ENCODE results near the gene LTO1. TPM values are rescaled to one million over a fixed set of nuclear protein-coding genes. Genes with fewer than 3 reads are reported as not detected.

LTO1 gene
- polyA plus RNA-seq, 1 donor (not counting 4 experiments of a cell fraction or from before 2014, with no cell fraction given), result 24.3 TPM

- dilution Hi-C loops (cut with MboI; ENCODE audit: extremely low pct_ligation_motif_present, low sequenced_read_pairs), result no loop called here
- Histone ChIP-seq H3K9me3 (ENCODE audit: control insufficient read depth, low read depth, low read length) (no peaks in the 10 kb centered on the region), H3K79me2 (ENCODE audit: control insufficient read depth, insufficient read depth, low read length) (no peaks in the 10 kb centered on the region), H3K27ac (ENCODE audit: control insufficient read depth, insufficient read depth, low read length) (no peak overlapping the region), H3K4me2 (ENCODE audit: control insufficient read depth, extremely low read depth, insufficient read depth, low read depth, low read length) (no peak overlapping the region), H3K4me3 (ENCODE audit: control insufficient read depth in 2 of 3, extremely low read depth in 1 of 3, insufficient read depth in 2 of 3, low read depth in 1 of 3, low read length in 3 of 3) (no peak overlapping the region), H3K4me1 (ENCODE audit: control insufficient read depth, extremely low read depth, insufficient read depth, low read length) (no peaks in the 10 kb centered on the region), H3K27me3 (ENCODE audit: control insufficient read depth, extremely low read depth, insufficient read depth, low read length) (no peaks in the 10 kb centered on the region), H4K20me1 (ENCODE audit: control insufficient read depth, extremely low read depth, insufficient read depth, low read length) (no peaks in the 10 kb centered on the region), H3K36me3 (ENCODE audit: control insufficient read depth in 2 of 2, extremely low read depth in 1 of 2, insufficient read depth in 2 of 2, low read length in 2 of 2) (peaks cover 2 to 8% of the 10 kb centered on the region in 2 experiments), H3K9me1 (ENCODE audit: control insufficient read depth, extremely low read depth, insufficient read depth, low read length) (no peaks in the 10 kb centered on the region), H2AFZ (ENCODE audit: control insufficient read depth, low read length) (no peak overlapping the region), H3K9ac (ENCODE audit: control insufficient read depth, extremely low read depth, insufficient read depth, low read length) (no peak overlapping the region)
- DNase-seq (ENCODE audit: low read depth, low spot score) (no peak), FAIRE-seq (no peak)
- TF ChIP-seq EZH2 (IDR thresholded peaks at IDR 0.05; ENCODE audit: low read length) (no peak), CTCF (optimal IDR thresholded peaks at IDR 0.05 in 1 of 3, IDR thresholded peaks at IDR 0.05 in 1 of 3, conservative IDR thresholded peaks at IDR 0.05 in 1 of 3; ENCODE audit: extremely low read depth in 1 of 3, insufficient read depth in 2 of 3, low read length in 3 of 3) (no peak)
Observed at GRCh38 chr11:69658626-69659450, 16.3 kb downstream of the LTO1 start.

DNA sequence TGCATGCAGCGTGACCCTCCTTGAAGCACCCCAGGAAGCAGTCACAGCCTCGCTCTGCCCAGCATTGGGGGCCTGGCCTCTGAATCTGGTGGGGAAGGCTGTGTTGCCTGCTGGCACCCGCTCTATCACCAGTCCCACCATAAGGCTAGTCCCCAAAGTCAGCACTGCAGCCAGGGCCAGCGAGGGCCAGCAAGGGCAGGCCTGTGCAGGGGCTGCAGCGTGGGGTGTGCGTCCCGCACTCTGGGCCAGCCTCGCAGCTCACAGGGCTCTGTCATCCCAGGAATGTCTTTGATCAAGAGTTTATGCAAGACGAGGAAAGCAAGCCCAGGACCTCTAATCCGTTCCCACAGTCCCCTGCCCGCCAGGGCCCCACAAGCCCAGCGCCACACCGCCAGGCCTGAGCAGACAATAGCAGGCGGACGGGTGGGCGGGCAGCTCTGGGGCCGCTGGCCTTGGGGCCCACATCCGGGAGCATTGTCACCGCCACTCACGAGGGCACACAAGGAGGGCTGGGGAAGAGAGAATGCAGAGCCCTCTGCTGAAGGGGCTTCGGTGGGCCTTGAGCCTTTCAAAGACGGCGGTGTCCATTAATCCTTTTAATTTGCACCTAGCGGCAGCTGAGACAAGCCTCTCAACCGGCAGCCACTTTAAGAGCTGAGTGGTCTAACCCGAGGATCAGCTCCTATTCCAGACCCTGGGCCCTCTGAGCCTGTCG, 17.1 kb downstream of the LTO1 start:
- FAIRE-seq (no peak), DNase-seq (ENCODE audit: low read depth, low spot score) (no peak)
- Histone ChIP-seq H3K9ac (ENCODE audit: control insufficient read depth, extremely low read depth, insufficient read depth, low read length) (no peak overlapping the region), H4K20me1 (ENCODE audit: control insufficient read depth, extremely low read depth, insufficient read depth, low read length) (no peaks in the 10 kb centered on the region), H3K9me1 (ENCODE audit: control insufficient read depth, extremely low read depth, insufficient read depth, low read length) (no peaks in the 10 kb centered on the region), H3K4me1 (ENCODE audit: control insufficient read depth, extremely low read depth, insufficient read depth, low read length) (no peaks in the 10 kb centered on the region), H3K4me3 (ENCODE audit: control insufficient read depth in 2 of 3, extremely low read depth in 1 of 3, insufficient read depth in 2 of 3, low read depth in 1 of 3, low read length in 3 of 3) (no peak overlapping the region), H3K9me3 (ENCODE audit: control insufficient read depth, low read depth, low read length) (no peaks in the 10 kb centered on the region), H3K36me3 (ENCODE audit: control insufficient read depth in 2 of 2, extremely low read depth in 1 of 2, insufficient read depth in 2 of 2, low read length in 2 of 2) (peaks cover 3 to 4% of the 10 kb centered on the region in 2 experiments), H3K27me3 (ENCODE audit: control insufficient read depth, extremely low read depth, insufficient read depth, low read length) (no peaks in the 10 kb centered on the region), H3K79me2 (ENCODE audit: control insufficient read depth, insufficient read depth, low read length) (no peaks in the 10 kb centered on the region), H2AFZ (ENCODE audit: control insufficient read depth, low read length) (no peak overlapping the region), H3K27ac (ENCODE audit: control insufficient read depth, insufficient read depth, low read length) (no peak overlapping the region), H3K4me2 (ENCODE audit: control insufficient read depth, extremely low read depth, insufficient read depth, low read depth, low read length) (no peak overlapping the region)
- dilution Hi-C loops (cut with MboI; ENCODE audit: extremely low pct_ligation_motif_present, low sequenced_read_pairs), result no loop called here
- TF ChIP-seq EZH2 (IDR thresholded peaks at IDR 0.05; ENCODE audit: low read length) (no peak), CTCF (optimal IDR thresholded peaks at IDR 0.05 in 1 of 3, IDR thresholded peaks at IDR 0.05 in 1 of 3, conservative IDR thresholded peaks at IDR 0.05 in 1 of 3; ENCODE audit: extremely low read depth in 1 of 3, insufficient read depth in 2 of 3, low read length in 3 of 3) (no peak)

All from keratinocyte (primary cell).